Activated CD4-positive, CD25-positive, alpha-beta regulatory T cell treated with anti-CD3 and anti-CD28 coated beads, Interleukin-2, amount 50 U/mL, for 16 hours (primary cell): Measurements from ENCODE around the gene GADD45G.

Experiments used
- DNase-seq: peaks from one replicate; pipeline ENCODE4 v3.0.0-alpha.2; 2020; ENCODE audit warnings: low read depth, low spot score

Gene GADD45G

GRCh38 chr9:89609426-89610006, 4.7 kb downstream of the GADD45G start:
- no peak for DNase-seq

- no peak for DNase-seq
Observed at GRCh38 chr9:89610391-89610925, 5.6 kb downstream of the GADD45G start.

GRCh38 chr9:89611425-89611824, 6.6 kb downstream of the GADD45G start:
- DNase-seq = no peak

- no peak for DNase-seq
Observed at GRCh38 chr9:89612566-89613278, 7.9 kb downstream of the GADD45G start.

GRCh38 chr9:89613912-89614892, 9.4 kb downstream of the GADD45G start:
- DNase-seq = no peak

- DNase-seq = no peak
Observed at GRCh38 chr9:89615661-89616060, 10.8 kb downstream of the GADD45G start.

- no peak for DNase-seq
Observed at GRCh38 chr9:89616411-89616810, 11.6 kb downstream of the GADD45G start.

GRCh38 chr9:89617978-89618377, 13.2 kb downstream of the GADD45G start:
- no peak for DNase-seq

GRCh38 chr9:89619019-89619418, 14.2 kb downstream of the GADD45G start:
- no peak for DNase-seq

GRCh38 chr9:89619424-89620138, 14.8 kb downstream of the GADD45G start:
- DNase-seq = no peak

GRCh38 chr9:89621031-89621430, 16.2 kb downstream of the GADD45G start:
- no peak for DNase-seq

GRCh38 chr9:89621676-89622075, 16.9 kb downstream of the GADD45G start:
- DNase-seq = no peak

GRCh38 chr9:89622933-89623861, 18.4 kb downstream of the GADD45G start:
- no peak for DNase-seq

- DNase-seq = no peak
Observed at GRCh38 chr9:89623925-89624420, 19.2 kb downstream of the GADD45G start.

GRCh38 chr9:89625721-89626687, 21.2 kb downstream of the GADD45G start:
- DNase-seq = no peak

- no peak for DNase-seq
Observed at GRCh38 chr9:89626741-89627265, 22.0 kb downstream of the GADD45G start.

GRCh38 chr9:89628601-89629000, 23.8 kb downstream of the GADD45G start:
- no peak for DNase-seq

GRCh38 chr9:89629081-89629976, 24.5 kb downstream of the GADD45G start:
- no peak for DNase-seq
